Measurements from ENCODE around the gene MT1E. TPM values are rescaled to one million over a fixed set of nuclear protein-coding genes. Genes with fewer than 3 reads are reported as not detected.

Gene MT1E
- total and polyA plus RNA-seq, 2 donors (not counting 1 experiment from before 2014, with no cell fraction given), result 3.1 TPM; not detected in 1

DNA sequence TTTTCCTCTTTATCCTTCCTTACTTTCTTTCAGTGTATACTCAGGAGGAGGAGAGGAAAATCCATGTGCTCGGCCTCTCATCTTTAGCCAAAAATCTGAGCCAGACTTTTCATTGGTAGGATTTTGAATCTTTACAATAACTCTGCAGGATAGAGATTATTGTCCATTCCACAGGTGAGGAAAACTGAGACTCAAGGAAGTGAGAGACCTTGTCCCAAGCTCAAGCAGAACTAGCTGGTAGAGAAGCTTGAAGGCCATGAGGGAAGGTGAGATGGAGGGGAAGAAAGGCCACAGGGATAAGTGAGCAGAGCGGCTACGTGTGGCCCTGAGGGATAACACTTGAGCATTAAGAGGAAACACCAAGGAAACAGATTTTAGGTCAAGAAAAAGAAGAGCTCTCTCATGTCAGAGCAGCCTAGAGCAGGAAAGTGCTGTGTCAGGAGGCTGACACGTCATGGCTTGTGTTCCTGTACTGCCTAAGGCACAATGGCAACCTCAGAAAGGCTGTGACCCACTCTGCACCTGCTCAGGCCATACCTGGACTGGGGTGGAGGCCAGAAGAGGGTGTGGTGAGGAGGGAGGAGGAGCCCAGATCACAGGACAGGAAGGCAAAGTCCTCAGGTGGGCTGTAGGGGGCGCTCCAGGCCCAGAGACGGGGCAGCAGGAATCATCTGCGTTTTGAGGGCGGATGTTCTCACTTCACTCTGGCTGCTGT is 48.8 kb upstream of the MT1E start:
- Histone ChIP-seq H3K4me1 (ENCODE audit: control insufficient read depth in 2 of 2, insufficient read depth in 2 of 2, low read length in 2 of 2) (peaks cover 0 to 3% of the 10 kb centered on the region in 2 donors), H3K9me3 (ENCODE audit: control extremely low read depth in 1 of 3, control insufficient read depth in 2 of 3, insufficient read depth in 1 of 3, low read length in 2 of 3) (peaks cover 0 to 3% (median 0%) of the 10 kb centered on the region in 3 donors), H3K9ac (ENCODE audit: low read length) (no peak overlapping the region), H3K4me2 (replicated peaks; ENCODE audit: low read depth, low read length, poor library complexity, severe bottlenecking) (no peak overlapping the region), H3K27ac (ENCODE audit: low read length in 2 of 2) (no peak overlapping the region), H4K20me1 (ENCODE audit: control insufficient read depth, insufficient read depth, low read length, poor library complexity, severe bottlenecking) (no peaks in the 10 kb centered on the region), H3K27me3 (replicated peaks in 1 of 4; ENCODE audit: control extremely low read depth in 1 of 4, control insufficient read depth in 3 of 4, insufficient read depth in 4 of 4, low read length in 3 of 4) (no peaks in the 10 kb centered on the region), H3K4me3 (ENCODE audit: control extremely low read depth in 1 of 5, extremely low read depth in 1 of 5, insufficient read depth in 1 of 5, low read depth in 2 of 5, low read length in 4 of 5) (no peak overlapping the region), H3K79me2 (ENCODE audit: control insufficient read depth, insufficient read depth, low read length) (no peaks in the 10 kb centered on the region), H2AFZ (ENCODE audit: insufficient read depth, low read depth, low read length, poor library complexity, severe bottlenecking) (peak overlapping the region; percentile 28), H3K36me3 (replicated peaks in 1 of 2; ENCODE audit: control extremely low read depth in 1 of 2, control insufficient read depth in 1 of 2, extremely low read depth in 1 of 2, insufficient read depth in 2 of 2, low read length in 1 of 2) (no peaks in the 10 kb centered on the region)
- ATAC-seq (ENCODE audit: low read depth) (peak; percentile 98), DNase-seq (peak; percentile 76)
- H3K27me3 Mint-ChIP-seq, result peaks cover 6% of the 10 kb centered on the region
- no peak overlapping the region for H3K4me3 Mint-ChIP-seq
- H3K27ac Mint-ChIP-seq, result no peak overlapping the region
- no peaks in the 10 kb centered on the region for H3K9me3 Mint-ChIP-seq (ENCODE audit: insufficient read depth)
- TF ChIP-seq, protein P1, sequence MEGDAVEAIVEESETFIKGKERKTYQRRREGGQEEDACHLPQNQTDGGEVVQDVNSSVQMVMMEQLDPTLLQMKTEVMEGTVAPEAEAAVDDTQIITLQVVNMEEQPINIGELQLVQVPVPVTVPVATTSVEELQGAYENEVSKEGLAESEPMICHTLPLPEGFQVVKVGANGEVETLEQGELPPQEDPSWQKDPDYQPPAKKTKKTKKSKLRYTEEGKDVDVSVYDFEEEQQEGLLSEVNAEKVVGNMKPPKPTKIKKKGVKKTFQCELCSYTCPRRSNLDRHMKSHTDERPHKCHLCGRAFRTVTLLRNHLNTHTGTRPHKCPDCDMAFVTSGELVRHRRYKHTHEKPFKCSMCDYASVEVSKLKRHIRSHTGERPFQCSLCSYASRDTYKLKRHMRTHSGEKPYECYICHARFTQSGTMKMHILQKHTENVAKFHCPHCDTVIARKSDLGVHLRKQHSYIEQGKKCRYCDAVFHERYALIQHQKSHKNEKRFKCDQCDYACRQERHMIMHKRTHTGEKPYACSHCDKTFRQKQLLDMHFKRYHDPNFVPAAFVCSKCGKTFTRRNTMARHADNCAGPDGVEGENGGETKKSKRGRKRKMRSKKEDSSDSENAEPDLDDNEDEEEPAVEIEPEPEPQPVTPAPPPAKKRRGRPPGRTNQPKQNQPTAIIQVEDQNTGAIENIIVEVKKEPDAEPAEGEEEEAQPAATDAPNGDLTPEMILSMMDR (IDR thresholded peaks at IDR 0.05), result peak; percentile 72
- no peak for TF ChIP-seq EZH2 (IDR thresholded peaks at IDR 0.05; ENCODE audit: borderline replicate concordance, insufficient read depth, low read depth, low read length, poor library complexity, severe bottlenecking)
- 22% methylated on average over 8 of the region's 8 CpGs for WGBS (ENCODE audit: insufficient coverage)
- intact Hi-C loops (cut with micrococcal nuclease), result loop anchor here (2.0 kb wide), 1 partner anchor 32 kb away; the partner anchor contains the start of gene MT2A
- CTCF ChIA-PET, result interaction anchor here (0.8 to 4.0 kb wide), 8 partner anchors 9 to 130 kb away, joined by 3 to 53 read pairs (median 5); partner anchors contain the start of gene MT1X
- peaks cover 1% of the 10 kb centered on the region for H3K4me1 Mint-ChIP-seq
- POLR2A ChIA-PET, result interaction anchor here (1.0 kb wide), 1 partner anchor 24 kb away, joined by 4 read pairs; no protein-coding TSS in a partner anchor

GRCh38 chr16:56577300-56577625 is 48.3 kb upstream of the MT1E start:
- 80% methylated on average over 3 of the region's 4 CpGs for WGBS (ENCODE audit: insufficient coverage)
- ChIA-PET POLR2A (interaction anchor here (1.0 kb wide), 1 partner anchor 23 kb away, joined by 4 read pairs; no protein-coding TSS in a partner anchor), CTCF (interaction anchor here (1.2 to 4.0 kb wide), 5 partner anchors 23 to 130 kb away, joined by 4 to 53 read pairs (median 6); partner anchors contain the start of gene MT1X)
- peak overlapping the region; percentile 28 for H2AFZ ChIP-seq (ENCODE audit: insufficient read depth, low read depth, low read length, poor library complexity, severe bottlenecking)
- no peak overlapping the region for H3K4me2 ChIP-seq (replicated peaks; ENCODE audit: low read depth, low read length, poor library complexity, severe bottlenecking)
- peaks cover 0 to 3% of the 10 kb centered on the region in 2 donors for H3K4me1 ChIP-seq (ENCODE audit: control insufficient read depth in 2 of 2, insufficient read depth in 2 of 2, low read length in 2 of 2)
- intact Hi-C loops (cut with micrococcal nuclease), result loop anchor here (2.0 kb wide), 1 partner anchor 32 kb away; the partner anchor contains the start of gene MT2A
- Mint-ChIP-seq H3K4me3 (no peak overlapping the region), H3K27ac (no peak overlapping the region), H3K9me3 (ENCODE audit: insufficient read depth) (no peaks in the 10 kb centered on the region), H3K27me3 (peaks cover 11% of the 10 kb centered on the region), H3K4me1 (peaks cover 1% of the 10 kb centered on the region)
- H3K27me3 ChIP-seq (replicated peaks in 1 of 4; ENCODE audit: control extremely low read depth in 1 of 4, control insufficient read depth in 3 of 4, insufficient read depth in 4 of 4, low read length in 3 of 4), result no peaks in the 10 kb centered on the region
- no peaks in the 10 kb centered on the region for H4K20me1 ChIP-seq (ENCODE audit: control insufficient read depth, insufficient read depth, low read length, poor library complexity, severe bottlenecking)
- no peak overlapping the region for H3K27ac ChIP-seq (ENCODE audit: low read length in 2 of 2)
- H3K79me2 ChIP-seq (ENCODE audit: control insufficient read depth, insufficient read depth, low read length), result no peaks in the 10 kb centered on the region
- no peaks in the 10 kb centered on the region for H3K36me3 ChIP-seq (replicated peaks in 1 of 2; ENCODE audit: control extremely low read depth in 1 of 2, control insufficient read depth in 1 of 2, extremely low read depth in 1 of 2, insufficient read depth in 2 of 2, low read length in 1 of 2)
- H3K9ac ChIP-seq (ENCODE audit: low read length), result no peak overlapping the region
- H3K9me3 ChIP-seq (ENCODE audit: control extremely low read depth in 1 of 3, control insufficient read depth in 2 of 3, insufficient read depth in 1 of 3, low read length in 2 of 3), result peaks cover 0 to 3% (median 0%) of the 10 kb centered on the region in 3 donors
- ATAC-seq (ENCODE audit: low read depth) (no peak), DNase-seq (no peak)
- no peak overlapping the region for H3K4me3 ChIP-seq (ENCODE audit: control extremely low read depth in 1 of 5, extremely low read depth in 1 of 5, insufficient read depth in 1 of 5, low read depth in 2 of 5, low read length in 4 of 5)
- no peak for TF ChIP-seq EZH2 (IDR thresholded peaks at IDR 0.05; ENCODE audit: borderline replicate concordance, insufficient read depth, low read depth, low read length, poor library complexity, severe bottlenecking)
- TF ChIP-seq, protein P1 (IDR thresholded peaks at IDR 0.05), result peak; percentile 32
